GM21367 (cell line): ENCODE measurements around the gene ATN1.

ENCODE experiments used
- ATAC-seq: cut with Tn5 transposase; IDR thresholded peaks from one replicate; pipeline ENCODE4 v1.9.1; 2021; ENCODE audit not compliant: unreplicated experiment

Gene ATN1

DNA sequence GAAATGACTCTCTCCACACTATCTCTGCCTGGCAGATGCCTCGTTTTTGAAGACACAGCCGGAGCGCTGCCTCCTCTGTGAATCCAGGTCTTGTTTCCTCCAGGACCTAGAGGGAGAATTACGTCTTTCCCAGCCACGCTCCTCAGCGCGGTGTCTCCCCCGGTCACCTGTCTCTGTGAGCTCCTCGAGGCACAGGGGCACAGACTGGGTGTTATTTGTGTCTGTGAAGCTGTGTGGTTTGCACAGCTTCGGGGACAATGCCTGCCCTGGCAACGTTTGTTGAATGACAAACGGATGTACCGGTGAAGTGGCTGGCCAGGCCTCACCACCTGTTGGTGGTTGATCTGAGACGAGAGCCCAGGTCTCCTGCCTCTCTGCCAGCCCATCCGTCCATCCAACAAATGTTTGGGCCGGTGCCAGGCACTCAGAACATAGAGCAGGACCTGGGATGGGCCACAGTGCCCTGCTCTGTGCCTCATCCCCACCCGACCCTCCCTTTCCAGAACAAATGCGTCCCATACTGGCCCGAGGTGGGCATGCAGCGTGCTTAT is 29.5 kb downstream of the ATN1 start:
- ATAC-seq = no peak

DNA sequence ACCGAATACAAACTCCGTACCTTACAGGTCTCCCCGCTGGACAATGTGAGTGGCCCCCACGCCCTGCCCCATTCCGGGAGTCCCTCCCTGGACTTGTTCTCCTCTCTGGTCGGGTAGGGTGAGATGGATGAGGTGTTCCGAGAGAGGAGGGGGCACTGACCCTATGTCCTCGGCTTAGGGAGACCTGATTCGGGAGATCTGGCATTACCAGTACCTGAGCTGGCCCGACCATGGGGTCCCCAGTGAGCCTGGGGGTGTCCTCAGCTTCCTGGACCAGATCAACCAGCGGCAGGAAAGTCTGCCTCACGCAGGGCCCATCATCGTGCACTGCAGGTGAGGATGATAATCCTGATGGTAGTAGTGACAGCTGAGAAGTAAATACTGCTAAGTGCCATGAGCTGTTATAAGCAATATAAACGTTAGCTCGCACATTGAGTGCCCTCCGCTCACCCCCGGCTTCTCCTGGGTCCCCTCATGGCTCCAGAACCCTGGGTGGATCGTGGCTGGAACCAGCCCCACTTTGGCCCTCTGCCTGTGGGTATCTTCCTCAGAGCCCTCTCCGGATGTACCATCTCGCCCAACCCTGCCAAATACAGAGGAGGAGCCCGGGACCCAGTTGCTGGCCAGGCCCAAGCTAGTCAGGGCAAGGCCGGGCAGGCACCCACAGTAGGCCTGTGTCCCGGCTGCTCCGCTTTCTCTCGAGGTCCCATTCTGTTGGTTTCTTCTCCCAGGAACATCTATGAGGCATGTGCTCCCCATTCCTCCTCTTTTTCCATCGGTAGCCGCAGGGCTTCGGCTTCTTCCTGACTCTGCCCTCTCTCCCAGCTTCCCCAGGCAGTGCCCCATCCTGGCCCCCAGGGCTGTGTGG is 30.2 kb downstream of the ATN1 start:
- ATAC-seq = no peak

DNA sequence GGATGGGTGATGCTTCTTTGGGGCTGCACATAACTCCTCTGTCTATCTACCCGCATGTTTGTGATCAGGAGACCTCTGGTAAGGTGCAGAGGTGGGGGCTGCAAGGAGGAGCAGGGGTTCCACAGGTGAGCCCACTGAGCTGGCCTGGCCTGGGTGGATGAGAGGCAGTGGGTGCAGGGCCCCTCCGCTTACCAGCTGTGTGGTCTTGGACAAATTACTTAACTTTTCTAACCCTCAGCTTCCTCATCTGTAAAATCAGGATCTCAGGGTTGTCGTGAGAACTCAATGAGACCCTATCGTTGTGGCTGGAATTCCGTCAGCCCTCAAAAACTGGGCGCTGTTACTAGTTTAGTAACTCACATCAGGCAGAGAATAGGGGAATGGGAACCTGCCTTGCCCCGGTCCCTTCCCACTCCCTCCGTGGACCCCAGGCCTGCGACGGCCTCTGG is 30.9 kb downstream of the ATN1 start:
- ATAC-seq = no peak

DNA sequence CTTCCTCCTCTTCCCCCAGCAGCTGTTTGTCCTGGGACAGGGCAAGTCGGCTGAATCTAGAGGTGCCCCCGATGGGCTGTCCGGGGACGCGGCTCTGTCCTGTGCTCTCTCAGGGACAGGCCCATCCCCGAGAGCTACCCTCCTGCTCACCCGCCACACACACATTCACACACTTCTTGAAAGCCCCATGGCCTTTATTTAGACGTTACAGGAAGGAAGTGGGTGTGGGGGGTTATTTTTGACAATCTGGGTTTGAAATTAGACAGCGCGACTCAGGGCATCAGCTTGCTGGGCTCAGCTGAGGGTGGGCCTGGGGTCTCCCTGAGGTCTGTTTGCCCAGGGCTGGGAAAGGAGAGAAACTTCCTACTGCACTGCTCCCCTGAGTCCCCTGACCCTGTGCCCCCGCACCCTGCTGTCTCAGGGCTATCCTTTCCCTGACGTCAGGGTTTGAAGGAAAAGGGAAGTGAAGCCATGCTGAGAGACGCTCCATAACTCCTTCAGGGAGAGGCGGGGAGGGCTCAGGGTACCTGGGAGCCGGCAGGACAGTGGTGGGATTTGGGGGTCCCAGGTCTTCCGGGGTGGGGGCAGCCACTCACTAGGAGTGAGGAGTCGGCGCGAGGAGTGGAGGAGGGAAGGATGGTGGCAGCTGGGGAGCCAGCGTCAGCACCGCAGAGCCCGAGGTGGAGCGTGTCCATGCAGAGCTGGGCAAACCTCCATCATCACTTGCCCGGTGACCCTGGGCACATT is 31.5 kb downstream of the ATN1 start:
- ATAC-seq = peak; percentile 38

- ATAC-seq = no peak
Measured at GRCh38 chr12:6959805-6960592, 32.2 kb downstream of the ATN1 start.

- ATAC-seq = peak; percentile 25
Measured at GRCh38 chr12:6960593-6961277, 33.0 kb downstream of the ATN1 start.

GRCh38 chr12:6961278-6961694 is 33.5 kb downstream of the ATN1 start:
- no peak for ATAC-seq

GRCh38 chr12:6961695-6962284 is 34.0 kb downstream of the ATN1 start:
- ATAC-seq = no peak

GRCh38 chr12:6962285-6963015 is 34.7 kb downstream of the ATN1 start:
- no peak for ATAC-seq

- ATAC-seq = no peak
Measured at GRCh38 chr12:6963016-6963731, 35.4 kb downstream of the ATN1 start.

- no peak for ATAC-seq
Measured at GRCh38 chr12:6963791-6964413, 36.1 kb downstream of the ATN1 start.

DNA sequence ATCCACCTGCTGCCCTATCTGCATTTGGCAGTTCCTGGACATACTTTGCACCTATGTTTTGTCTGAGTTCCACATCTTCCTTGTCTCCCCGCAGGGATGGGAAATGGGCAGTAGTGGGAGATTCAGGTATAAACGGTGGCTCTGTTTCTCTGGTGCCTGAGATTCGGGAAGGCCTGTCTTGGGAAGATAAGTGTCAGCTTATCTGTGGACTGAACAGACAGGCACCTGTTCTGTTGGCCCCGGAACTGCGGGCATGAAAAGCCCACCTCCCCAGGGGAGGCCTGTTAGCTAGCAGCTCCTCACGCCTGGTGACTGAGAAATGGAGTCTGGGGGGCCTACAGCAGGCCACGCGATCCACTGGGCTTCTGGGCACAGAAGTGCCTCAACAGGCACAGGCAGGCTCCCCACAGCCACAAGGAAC is 36.9 kb downstream of the ATN1 start:
- ATAC-seq = no peak

DNA sequence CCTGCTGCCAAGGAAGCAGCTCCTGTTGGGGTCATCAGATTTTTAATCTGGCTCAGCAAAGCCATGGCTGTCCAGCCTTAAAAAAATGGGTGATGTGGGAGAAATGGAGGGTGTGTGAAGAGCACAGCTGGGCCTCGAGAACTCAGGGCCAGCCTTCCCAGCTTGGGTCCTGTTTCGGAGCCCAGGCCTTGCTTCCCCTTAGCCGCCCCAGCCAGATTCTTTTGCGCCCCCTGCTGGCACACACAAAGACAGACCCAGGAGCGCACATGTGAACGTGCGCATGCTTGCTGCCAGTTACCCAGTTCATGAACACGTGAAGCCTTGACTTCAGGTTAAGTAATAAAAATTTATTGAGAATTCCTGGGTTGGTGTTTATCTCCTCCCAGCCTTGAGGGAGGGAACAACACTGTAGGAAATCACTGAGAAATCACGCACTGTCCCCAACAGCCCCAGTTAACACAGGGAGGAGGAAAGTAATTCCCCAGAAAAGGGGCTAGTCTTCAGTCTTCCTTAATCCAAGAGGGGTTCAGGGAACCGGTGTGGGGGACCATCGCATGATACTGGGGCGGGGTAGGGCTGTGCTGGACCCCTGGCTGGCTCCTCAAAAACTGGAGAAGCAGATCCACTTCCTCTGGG is 37.4 kb downstream of the ATN1 start:
- no peak for ATAC-seq

DNA sequence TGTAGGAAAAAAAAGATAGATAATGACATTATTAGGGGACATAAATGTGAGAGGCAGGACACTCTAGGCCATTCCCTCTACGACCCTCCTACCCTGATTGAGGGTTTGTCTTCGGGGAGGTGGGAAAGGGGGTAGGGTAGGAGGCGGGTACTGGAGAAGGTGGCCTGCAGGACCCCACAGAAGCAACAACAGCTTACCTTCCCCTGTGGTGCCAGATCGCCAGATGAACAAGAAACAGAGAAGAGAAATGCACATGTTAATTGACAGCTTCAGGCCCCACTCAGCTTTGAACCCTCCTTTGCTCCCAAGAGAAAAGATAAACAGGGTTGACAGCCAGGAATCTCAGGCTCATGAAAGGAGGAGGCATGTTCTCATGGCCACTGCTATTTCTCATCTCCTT is 38.0 kb downstream of the ATN1 start:
- no peak for ATAC-seq

GRCh38 chr12:6966351-6966750 is 38.6 kb downstream of the ATN1 start:
- ATAC-seq = no peak

DNA sequence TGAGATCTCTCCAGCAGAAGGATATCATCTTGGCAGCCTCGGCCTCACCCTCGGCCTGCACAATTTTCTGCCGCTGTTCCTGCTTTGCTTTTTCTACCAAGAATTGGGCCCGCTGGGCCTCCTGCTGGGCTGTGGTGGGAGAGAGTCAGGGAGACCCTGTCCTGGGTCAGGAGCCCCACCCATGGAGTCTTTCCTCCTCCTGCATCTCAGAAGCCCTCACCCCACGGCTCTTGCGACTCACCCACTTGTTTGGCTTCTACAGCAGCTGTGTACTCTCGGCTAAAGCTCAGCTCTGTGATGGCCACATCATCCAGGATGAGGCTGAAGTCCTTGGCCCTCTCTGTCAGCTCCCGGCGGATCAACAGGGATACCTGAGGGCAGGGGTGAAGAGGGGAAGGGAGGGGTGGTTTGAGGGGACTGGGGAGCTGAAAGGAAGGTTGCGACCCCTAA is 39.9 kb downstream of the ATN1 start:
- no peak for ATAC-seq

- ATAC-seq = no peak
Measured at GRCh38 chr12:6968426-6968825, 40.7 kb downstream of the ATN1 start.

DNA sequence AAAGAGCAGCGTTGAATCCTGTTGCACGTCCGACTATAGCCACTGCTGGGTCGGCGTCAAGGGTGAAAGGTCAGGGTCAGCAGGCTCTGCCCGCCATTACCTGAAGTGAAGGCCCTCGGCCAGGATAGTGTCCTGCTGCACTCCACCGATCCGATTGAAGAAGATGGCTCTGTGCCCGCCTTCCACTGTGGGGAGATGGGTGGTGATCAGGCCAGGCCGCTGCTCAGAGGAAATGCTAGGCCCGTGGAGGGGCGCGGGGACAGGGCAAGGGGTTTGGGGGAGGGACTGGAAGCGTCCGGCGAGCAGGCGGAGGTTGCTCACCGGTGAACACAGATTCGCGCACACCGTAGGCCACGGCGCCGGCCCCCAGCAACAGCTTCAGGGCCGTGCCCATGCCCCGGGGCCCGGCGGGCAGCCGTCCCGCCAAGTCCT is 42.4 kb downstream of the ATN1 start:
- peak; percentile 4 for ATAC-seq
